ENCODE data around the gene PTPRM.
A peak's percentile ranks its signal among the peaks of the same experiment; 100 is the strongest.

PTPRM gene

DNA sequence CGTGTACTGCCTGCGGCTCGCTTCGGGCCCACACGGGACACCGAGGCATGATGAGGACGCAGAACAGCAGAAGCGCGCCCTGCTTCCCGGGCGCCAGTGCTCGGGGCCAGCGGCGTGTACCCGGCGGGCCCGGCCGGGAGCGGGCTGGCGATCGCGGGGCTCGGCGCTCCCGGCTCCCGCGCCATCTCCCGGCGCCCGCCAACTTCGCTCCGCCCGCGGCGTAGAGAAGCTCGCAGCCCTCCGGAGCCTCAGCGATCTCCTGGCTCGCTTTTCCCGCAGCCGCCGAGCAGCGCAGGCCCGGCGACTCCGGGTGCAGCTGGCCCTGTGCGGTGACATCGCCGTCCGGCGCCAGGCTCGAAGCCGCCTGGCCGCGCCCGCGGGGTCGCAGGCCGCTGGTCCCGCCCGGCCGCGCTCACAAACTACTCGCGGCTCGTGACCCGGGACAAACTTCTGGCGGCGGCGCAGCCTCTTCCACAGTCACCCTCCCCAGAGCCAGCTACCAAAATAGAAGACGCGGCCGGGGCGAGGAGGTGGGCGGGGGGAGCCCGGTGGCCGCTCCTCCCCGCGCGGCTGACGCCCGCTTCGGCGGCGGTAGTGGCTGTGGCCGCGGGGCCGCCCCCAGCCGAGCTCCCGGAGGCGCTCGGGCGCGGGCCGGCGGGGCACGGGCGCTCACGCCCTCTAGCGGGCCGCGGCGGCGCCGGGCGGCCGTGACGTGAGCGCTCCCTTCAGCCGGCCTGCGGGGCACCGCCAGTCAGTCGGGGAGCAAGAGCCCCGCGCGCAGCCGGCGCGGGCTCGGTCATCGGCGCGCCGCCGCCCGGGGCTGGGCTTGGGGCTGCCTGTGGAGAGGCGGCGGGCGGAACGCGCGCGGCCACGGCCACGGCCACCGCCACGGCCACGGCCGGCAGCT lies at the start of gene PTPRM:
PTPRM (plus strand) TSS at position 750 of the 907 bp plus-strand sequence. CDS start 503 bp downstream, outside the sequence.
- H3K4me3 ChIP-seq (ENCODE audit: low read depth, low read length), result peak within 1 kb of the TSS; percentile 84
- TF ChIP-seq, protein P1, sequence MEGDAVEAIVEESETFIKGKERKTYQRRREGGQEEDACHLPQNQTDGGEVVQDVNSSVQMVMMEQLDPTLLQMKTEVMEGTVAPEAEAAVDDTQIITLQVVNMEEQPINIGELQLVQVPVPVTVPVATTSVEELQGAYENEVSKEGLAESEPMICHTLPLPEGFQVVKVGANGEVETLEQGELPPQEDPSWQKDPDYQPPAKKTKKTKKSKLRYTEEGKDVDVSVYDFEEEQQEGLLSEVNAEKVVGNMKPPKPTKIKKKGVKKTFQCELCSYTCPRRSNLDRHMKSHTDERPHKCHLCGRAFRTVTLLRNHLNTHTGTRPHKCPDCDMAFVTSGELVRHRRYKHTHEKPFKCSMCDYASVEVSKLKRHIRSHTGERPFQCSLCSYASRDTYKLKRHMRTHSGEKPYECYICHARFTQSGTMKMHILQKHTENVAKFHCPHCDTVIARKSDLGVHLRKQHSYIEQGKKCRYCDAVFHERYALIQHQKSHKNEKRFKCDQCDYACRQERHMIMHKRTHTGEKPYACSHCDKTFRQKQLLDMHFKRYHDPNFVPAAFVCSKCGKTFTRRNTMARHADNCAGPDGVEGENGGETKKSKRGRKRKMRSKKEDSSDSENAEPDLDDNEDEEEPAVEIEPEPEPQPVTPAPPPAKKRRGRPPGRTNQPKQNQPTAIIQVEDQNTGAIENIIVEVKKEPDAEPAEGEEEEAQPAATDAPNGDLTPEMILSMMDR (IDR thresholded peaks at IDR 0.05; ENCODE audit: low read depth, low read length), result no peak

DNA sequence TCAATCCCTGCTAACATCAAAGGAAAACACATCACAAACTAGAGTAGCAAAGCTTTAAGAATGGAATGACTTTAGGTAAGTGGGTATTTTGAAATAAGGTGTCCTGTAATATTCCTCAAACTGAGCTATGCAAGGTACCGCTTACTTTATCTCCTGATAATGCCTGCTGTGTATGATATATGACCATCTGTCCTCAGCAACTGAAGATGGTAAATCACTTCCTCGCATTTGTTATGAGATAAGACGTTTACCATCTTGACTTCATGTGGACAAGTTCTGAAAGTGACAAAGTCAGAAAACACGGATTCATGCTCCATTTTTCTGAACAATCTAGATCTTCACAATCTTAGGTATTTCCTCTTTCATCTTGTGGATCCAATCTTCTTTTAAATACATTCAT lies 49.3 kb upstream of the PTPRM start:
- TF ChIP-seq, protein P1 (IDR thresholded peaks at IDR 0.05; ENCODE audit: low read depth, low read length), result no peak
- H3K4me3 ChIP-seq (ENCODE audit: low read depth, low read length), result no peak overlapping the region

GRCh38 chr18:7520200-7520785 lies 46.8 kb upstream of the PTPRM start:
- TF ChIP-seq, protein P1 (IDR thresholded peaks at IDR 0.05; ENCODE audit: low read depth, low read length), result no peak
- no peak overlapping the region for H3K4me3 ChIP-seq (ENCODE audit: low read depth, low read length)

DNA sequence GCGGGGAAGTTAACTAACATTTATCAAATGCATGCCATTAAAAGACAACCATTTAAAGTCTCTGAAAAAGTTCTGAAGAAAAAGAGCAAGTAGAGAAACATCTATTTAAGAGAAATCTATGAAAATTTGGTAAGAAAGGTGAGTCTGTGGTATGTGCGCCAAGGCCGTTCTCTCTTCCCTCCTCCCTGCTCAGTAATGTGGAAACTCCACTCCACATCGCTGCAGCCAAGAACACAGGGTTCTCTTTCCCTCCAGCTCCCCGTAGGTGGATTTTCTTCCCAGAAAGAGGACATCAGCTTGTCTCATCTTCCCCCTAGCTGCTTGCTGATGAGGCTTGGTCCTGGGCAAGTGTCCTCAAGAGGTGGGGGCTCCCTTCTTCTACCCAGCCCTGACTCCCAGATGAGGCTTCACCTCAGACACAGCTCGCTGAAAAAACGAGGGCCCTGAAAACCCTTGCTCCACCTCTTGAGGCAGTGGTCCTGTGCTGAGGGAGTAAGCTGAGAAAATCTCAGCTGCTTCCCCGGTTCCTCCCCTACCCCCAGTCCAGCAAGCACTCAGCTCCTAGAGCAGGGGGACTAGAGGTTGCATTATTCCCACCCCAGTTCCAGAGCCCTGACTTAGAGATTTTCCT lies 45.8 kb upstream of the PTPRM start:
- TF ChIP-seq, protein P1 (IDR thresholded peaks at IDR 0.05; ENCODE audit: low read depth, low read length), result no peak
- H3K4me3 ChIP-seq (ENCODE audit: low read depth, low read length), result no peak overlapping the region

DNA sequence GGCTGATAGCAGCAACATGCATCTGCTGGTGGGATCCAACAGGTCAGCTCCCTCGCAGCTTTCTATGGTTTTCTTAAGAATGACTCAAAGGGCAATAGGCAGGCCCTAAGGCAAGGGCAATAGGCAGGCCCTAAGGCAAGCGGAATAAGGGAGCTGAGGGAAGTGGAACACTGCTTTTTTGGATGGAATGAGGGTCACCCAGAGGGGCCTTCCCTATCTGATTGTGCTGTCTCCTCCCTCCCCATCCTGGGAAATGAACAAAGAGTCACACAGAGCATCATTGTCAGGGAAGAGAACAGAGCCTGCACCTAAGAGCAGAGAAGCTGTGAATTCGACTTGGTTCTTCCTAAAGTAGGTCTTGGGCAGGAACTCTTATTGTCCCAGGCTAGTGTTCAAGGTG lies 43.3 kb upstream of the PTPRM start:
- TF ChIP-seq, protein P1 (IDR thresholded peaks at IDR 0.05; ENCODE audit: low read depth, low read length), result no peak
- H3K4me3 ChIP-seq (ENCODE audit: low read depth, low read length), result no peak overlapping the region

DNA sequence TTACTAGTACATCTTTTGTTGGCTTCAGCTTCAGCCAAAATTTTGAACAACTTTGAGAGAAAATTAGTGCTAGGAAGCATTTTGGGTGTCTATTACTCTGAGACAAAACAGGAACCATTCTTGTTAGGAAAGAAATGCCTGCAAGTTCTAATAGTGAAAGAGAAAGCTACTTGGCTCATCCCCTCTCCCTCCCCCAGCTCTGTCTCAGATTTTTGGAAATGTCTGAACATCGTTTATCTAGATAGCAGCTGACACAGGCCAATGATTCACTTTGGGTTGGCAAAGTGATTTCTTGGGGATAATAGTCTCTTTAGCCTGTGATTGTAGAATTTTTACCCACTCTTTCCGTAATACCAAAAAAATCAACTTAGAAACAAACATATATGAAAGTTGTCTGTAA lies 42.3 kb upstream of the PTPRM start:
- no peak overlapping the region for H3K4me3 ChIP-seq (ENCODE audit: low read depth, low read length)
- TF ChIP-seq, protein P1 (IDR thresholded peaks at IDR 0.05; ENCODE audit: low read depth, low read length), result no peak

Data from WI38 (cell line).